ENCODE data around the gene BUD31. TPM values are rescaled to one million over a fixed set of nuclear protein-coding genes. Genes with fewer than 3 reads are reported as not detected.

BUD31 gene
- total and polyA plus RNA-seq, 2 of the 13 experiments (the other 11 are each of a cell fraction or from before 2014, with no cell fraction given), result 35.1 to 79.1 TPM

GRCh38 chr7:99465421-99465768 lies 56.6 kb downstream of the BUD31 start (continued):
- TF ChIP-seq, protein P1, sequence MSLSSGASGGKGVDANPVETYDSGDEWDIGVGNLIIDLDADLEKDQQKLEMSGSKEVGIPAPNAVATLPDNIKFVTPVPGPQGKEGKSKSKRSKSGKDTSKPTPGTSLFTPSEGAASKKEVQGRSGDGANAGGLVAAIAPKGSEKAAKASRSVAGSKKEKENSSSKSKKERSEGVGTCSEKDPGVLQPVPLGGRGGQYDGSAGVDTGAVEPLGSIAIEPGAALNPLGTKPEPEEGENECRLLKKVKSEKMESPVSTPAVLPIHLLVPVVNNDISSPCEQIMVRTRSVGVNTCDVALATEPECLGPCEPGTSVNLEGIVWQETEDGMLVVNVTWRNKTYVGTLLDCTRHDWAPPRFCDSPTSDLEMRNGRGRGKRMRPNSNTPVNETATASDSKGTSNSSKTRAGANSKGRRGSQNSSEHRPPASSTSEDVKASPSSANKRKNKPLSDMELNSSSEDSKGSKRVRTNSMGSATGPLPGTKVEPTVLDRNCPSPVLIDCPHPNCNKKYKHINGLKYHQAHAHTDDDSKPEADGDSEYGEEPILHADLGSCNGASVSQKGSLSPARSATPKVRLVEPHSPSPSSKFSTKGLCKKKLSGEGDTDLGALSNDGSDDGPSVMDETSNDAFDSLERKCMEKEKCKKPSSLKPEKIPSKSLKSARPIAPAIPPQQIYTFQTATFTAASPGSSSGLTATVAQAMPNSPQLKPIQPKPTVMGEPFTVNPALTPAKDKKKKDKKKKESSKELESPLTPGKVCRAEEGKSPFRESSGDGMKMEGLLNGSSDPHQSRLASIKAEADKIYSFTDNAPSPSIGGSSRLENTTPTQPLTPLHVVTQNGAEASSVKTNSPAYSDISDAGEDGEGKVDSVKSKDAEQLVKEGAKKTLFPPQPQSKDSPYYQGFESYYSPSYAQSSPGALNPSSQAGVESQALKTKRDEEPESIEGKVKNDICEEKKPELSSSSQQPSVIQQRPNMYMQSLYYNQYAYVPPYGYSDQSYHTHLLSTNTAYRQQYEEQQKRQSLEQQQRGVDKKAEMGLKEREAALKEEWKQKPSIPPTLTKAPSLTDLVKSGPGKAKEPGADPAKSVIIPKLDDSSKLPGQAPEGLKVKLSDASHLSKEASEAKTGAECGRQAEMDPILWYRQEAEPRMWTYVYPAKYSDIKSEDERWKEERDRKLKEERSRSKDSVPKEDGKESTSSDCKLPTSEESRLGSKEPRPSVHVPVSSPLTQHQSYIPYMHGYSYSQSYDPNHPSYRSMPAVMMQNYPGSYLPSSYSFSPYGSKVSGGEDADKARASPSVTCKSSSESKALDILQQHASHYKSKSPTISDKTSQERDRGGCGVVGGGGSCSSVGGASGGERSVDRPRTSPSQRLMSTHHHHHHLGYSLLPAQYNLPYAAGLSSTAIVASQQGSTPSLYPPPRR (CRISPR knock-in tag; IDR thresholded peaks at IDR 0.05; ENCODE audit: borderline replicate concordance), result no peak
- TF ChIP-seq ZBTB25 (CRISPR knock-in tag; IDR thresholded peaks at IDR 0.05) (no peak), FOXP4 (CRISPR knock-in tag; IDR thresholded peaks at IDR 0.05) (no peak), ZNF512B (CRISPR knock-in tag; IDR thresholded peaks at IDR 0.05; ENCODE audit: borderline replicate concordance) (no peak), GFI1 (CRISPR knock-in tag; IDR thresholded peaks at IDR 0.05; ENCODE audit: borderline replicate concordance) (peak; percentile 22; the same call in 1 of the 2 replicates), KLF15 (CRISPR knock-in tag; IDR thresholded peaks at IDR 0.05; ENCODE audit: borderline replicate concordance) (no peak), HMGXB3 (CRISPR knock-in tag; IDR thresholded peaks at IDR 0.05; ENCODE audit: borderline replicate concordance) (no peak), ZNF3 (CRISPR knock-in tag; IDR thresholded peaks at IDR 0.05) (no peak), BCL6 (CRISPR knock-in tag; IDR thresholded peaks at IDR 0.05) (no peak)
- TF ChIP-seq, protein P2, sequence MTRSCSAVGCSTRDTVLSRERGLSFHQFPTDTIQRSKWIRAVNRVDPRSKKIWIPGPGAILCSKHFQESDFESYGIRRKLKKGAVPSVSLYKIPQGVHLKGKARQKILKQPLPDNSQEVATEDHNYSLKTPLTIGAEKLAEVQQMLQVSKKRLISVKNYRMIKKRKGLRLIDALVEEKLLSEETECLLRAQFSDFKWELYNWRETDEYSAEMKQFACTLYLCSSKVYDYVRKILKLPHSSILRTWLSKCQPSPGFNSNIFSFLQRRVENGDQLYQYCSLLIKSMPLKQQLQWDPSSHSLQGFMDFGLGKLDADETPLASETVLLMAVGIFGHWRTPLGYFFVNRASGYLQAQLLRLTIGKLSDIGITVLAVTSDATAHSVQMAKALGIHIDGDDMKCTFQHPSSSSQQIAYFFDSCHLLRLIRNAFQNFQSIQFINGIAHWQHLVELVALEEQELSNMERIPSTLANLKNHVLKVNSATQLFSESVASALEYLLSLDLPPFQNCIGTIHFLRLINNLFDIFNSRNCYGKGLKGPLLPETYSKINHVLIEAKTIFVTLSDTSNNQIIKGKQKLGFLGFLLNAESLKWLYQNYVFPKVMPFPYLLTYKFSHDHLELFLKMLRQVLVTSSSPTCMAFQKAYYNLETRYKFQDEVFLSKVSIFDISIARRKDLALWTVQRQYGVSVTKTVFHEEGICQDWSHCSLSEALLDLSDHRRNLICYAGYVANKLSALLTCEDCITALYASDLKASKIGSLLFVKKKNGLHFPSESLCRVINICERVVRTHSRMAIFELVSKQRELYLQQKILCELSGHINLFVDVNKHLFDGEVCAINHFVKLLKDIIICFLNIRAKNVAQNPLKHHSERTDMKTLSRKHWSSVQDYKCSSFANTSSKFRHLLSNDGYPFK (CRISPR knock-in tag; IDR thresholded peaks at IDR 0.05; ENCODE audit: borderline replicate concordance), result no peak

All from HepG2 (cell line).